ENCODE measurements around the gene LRTM2. TPM values are rescaled to one million over a fixed set of nuclear protein-coding genes. Genes with fewer than 3 reads are reported as not detected.

Gene LRTM2
- total RNA-seq, 1 experiment from 2014 or later, result not detected

- TF ChIP-seq CTCF (IDR thresholded peaks at IDR 0.05; ENCODE audit: insufficient read depth in 1 of 2, low read depth in 1 of 2, low read length in 1 of 2, severe bottlenecking in 1 of 2, unreplicated experiment in 1 of 2), result no peak
- DNase-seq, result peak in 1 of 2 experiments; percentile 14
- Histone ChIP-seq H3K9me3 (no peaks in the 10 kb centered on the region), H3K27me3 (replicated peaks; ENCODE audit: control insufficient read depth, insufficient read depth, low read length) (no peaks in the 10 kb centered on the region; the same call in 1 of the 2 replicates), H3K4me3 (ENCODE audit: low read depth, low read length) (no peak overlapping the region), H3K36me3 (ENCODE audit: control insufficient read depth, insufficient read depth, low read length) (no peaks in the 10 kb centered on the region), H3K4me1 (no peaks in the 10 kb centered on the region)
- Mint-ChIP-seq H3K4me1 (ENCODE audit: low read depth, unreplicated experiment) (no peaks in the 10 kb centered on the region), H3K36me3 (ENCODE audit: insufficient read depth, unreplicated experiment) (no peaks in the 10 kb centered on the region), H3K4me3 (ENCODE audit: unreplicated experiment) (no peak overlapping the region), H3K9me3 (ENCODE audit: unreplicated experiment) (no peaks in the 10 kb centered on the region), H3K27me3 (ENCODE audit: insufficient read depth, unreplicated experiment) (peaks cover 31% of the 10 kb centered on the region), H3K27ac (ENCODE audit: unreplicated experiment) (no peak overlapping the region)
- ChIA-PET CTCF (no interaction called here), POLR2A (no interaction called here)
- intact Hi-C loops (cut with micrococcal nuclease; ENCODE audit: unreplicated experiment), result no loop called here
- BruUV-seq (replicated peaks), result no TSS peak
These were observed 28.4 kb downstream of the LRTM2 start for GRCh38 chr12:1848745-1849144.

- H3K4me3 Mint-ChIP-seq (ENCODE audit: unreplicated experiment), result no peak overlapping the region
- TF ChIP-seq CTCF (IDR thresholded peaks at IDR 0.05; ENCODE audit: insufficient read depth in 1 of 2, low read depth in 1 of 2, low read length in 1 of 2, severe bottlenecking in 1 of 2, unreplicated experiment in 1 of 2), result no peak
- H3K9me3 ChIP-seq, result no peaks in the 10 kb centered on the region
- H3K4me1 ChIP-seq, result no peaks in the 10 kb centered on the region
- no peaks in the 10 kb centered on the region for H3K9me3 Mint-ChIP-seq (ENCODE audit: unreplicated experiment)
- ChIA-PET POLR2A (no interaction called here), CTCF (no interaction called here)
- H3K36me3 ChIP-seq (ENCODE audit: control insufficient read depth, insufficient read depth, low read length), result no peaks in the 10 kb centered on the region
- H3K4me1 Mint-ChIP-seq (ENCODE audit: low read depth, unreplicated experiment), result no peaks in the 10 kb centered on the region
- no peak overlapping the region for H3K4me3 ChIP-seq (ENCODE audit: low read depth, low read length)
- H3K36me3 Mint-ChIP-seq (ENCODE audit: insufficient read depth, unreplicated experiment), result no peaks in the 10 kb centered on the region
- no peaks in the 10 kb centered on the region; the same call in 1 of the 2 replicates for H3K27me3 ChIP-seq (replicated peaks; ENCODE audit: control insufficient read depth, insufficient read depth, low read length)
- DNase-seq, result no peak
- intact Hi-C loops (cut with micrococcal nuclease; ENCODE audit: unreplicated experiment), result no loop called here
- H3K27me3 Mint-ChIP-seq (ENCODE audit: insufficient read depth, unreplicated experiment), result peaks cover 18% of the 10 kb centered on the region
- no TSS peak for BruUV-seq (replicated peaks)
- no peak overlapping the region for H3K27ac Mint-ChIP-seq (ENCODE audit: unreplicated experiment)
These were observed 30.9 kb downstream of the LRTM2 start for GRCh38 chr12:1851151-1851701.

GRCh38 chr12:1852076-1852475 is 31.7 kb downstream of the LRTM2 start:
- POLR2A ChIA-PET, result no interaction called here
- Histone ChIP-seq H3K4me3 (ENCODE audit: low read depth, low read length) (no peak overlapping the region), H3K4me1 (no peaks in the 10 kb centered on the region), H3K36me3 (ENCODE audit: control insufficient read depth, insufficient read depth, low read length) (no peaks in the 10 kb centered on the region), H3K9me3 (no peaks in the 10 kb centered on the region), H3K27me3 (replicated peaks; ENCODE audit: control insufficient read depth, insufficient read depth, low read length) (no peaks in the 10 kb centered on the region; the same call in 1 of the 2 replicates)
- TF ChIP-seq CTCF (IDR thresholded peaks at IDR 0.05; ENCODE audit: insufficient read depth in 1 of 2, low read depth in 1 of 2, low read length in 1 of 2, severe bottlenecking in 1 of 2, unreplicated experiment in 1 of 2), result no peak
- Mint-ChIP-seq H3K27ac (ENCODE audit: unreplicated experiment) (no peak overlapping the region), H3K4me1 (ENCODE audit: low read depth, unreplicated experiment) (no peaks in the 10 kb centered on the region), H3K9me3 (ENCODE audit: unreplicated experiment) (no peaks in the 10 kb centered on the region), H3K36me3 (ENCODE audit: insufficient read depth, unreplicated experiment) (no peaks in the 10 kb centered on the region), H3K4me3 (ENCODE audit: unreplicated experiment) (no peak overlapping the region), H3K27me3 (ENCODE audit: insufficient read depth, unreplicated experiment) (peaks cover 21% of the 10 kb centered on the region)
- DNase-seq, result no peak
- BruUV-seq (replicated peaks), result no TSS peak
- CTCF ChIA-PET, result no interaction called here
- intact Hi-C loops (cut with micrococcal nuclease; ENCODE audit: unreplicated experiment), result no loop called here
